DND-41 (cell line): ENCODE results near the gene TCP11L1.

Experiments used
- CTCF ChIP-seq: IDR thresholded peaks from 2 replicates; pipeline ENCODE4 v1.5.1; 2012; ENCODE audit warnings: borderline replicate concordance, low read length, moderate library complexity, mild to moderate bottlenecking; ENCODE audit not compliant: poor library complexity, severe bottlenecking; ENCODE audit errors: extremely low read depth
- EZH2 ChIP-seq: IDR thresholded peaks from 3 replicates; pipeline ENCODE4 v1.6.1; 2012; ENCODE audit warnings: borderline replicate concordance, low read depth, mild to moderate bottlenecking, moderate library complexity, low read length, inconsistent platforms; ENCODE audit not compliant: severe bottlenecking

DNA sequence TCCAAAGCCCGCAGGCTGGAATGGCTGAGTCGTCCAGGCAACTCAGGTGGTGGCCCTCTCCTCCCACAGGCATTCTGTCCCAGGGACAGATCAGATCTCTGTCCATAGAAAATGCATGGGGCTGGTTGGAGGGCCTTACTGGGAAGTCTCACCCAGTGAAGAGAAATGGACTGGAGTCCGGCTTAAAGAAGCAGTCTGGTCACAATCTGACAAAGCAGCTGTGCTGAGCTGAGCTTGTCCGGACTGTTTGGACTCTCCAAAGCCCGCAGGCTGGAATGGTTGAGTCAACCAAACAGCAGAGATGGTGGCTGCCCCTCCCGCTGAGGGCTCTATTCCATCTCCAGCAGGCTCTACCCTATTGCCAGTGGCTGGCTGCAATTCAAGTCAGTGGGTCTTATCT lies 38.1 kb upstream of the TCP11L1 start:
- TF ChIP-seq CTCF: no peak
- no peak for TF ChIP-seq EZH2
